Fibroblast of villous mesenchyme (primary cell): ENCODE data around the gene PGRMC1. TPM values are rescaled to one million over a fixed set of nuclear protein-coding genes. Genes with fewer than 3 reads are reported as not detected.

Experiments
- DNase-seq: peaks from one replicate; pipeline ENCODE4 v3.0.0-alpha.2; 2010; ENCODE audit warnings: low read depth
- H3K4me3 ChIP-seq: 2 replicates; pipeline ENCODE4 v1.5.1; 2011; ENCODE audit warnings: low read depth, mild to moderate bottlenecking, low read length
- total RNA-seq: library from RNA; depleted of rRNA; stranded (reverse); fragments of >200 nt; gene quantifications from 2 replicates; pipeline ENCODE4 v1.2.3, GENCODE V29; 2012
- TF ChIP-seq, protein P1 (sequence below): IDR thresholded peaks from 2 replicates; pipeline ENCODE4 v1.5.1; 2012; ENCODE audit warnings: low read depth, mild to moderate bottlenecking, low read length; ENCODE audit not compliant: insufficient read depth

PGRMC1 gene
- total RNA-seq, 1 donor, result 202 TPM

DNA sequence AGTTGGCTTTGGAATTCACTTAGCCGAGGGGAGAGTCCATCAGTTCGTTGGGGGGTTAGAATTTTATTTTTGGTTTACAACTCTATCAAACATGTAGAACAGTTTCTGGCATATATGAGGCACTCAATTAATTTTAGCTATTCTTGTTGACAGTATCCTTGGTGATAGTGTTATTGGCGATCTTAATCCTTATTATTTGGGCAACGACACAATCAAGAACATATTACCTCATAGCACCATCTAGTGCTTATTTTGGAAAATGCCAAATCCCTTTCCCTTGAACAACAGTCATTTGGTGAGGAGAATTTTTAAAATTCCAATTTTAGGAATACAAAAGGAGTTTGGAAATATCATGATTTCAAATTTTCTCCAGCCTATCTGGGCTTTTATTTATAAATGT, 17.9 kb upstream of the PGRMC1 start:
- H3K4me3 ChIP-seq, result no peak overlapping the region
- TF ChIP-seq, protein P1, sequence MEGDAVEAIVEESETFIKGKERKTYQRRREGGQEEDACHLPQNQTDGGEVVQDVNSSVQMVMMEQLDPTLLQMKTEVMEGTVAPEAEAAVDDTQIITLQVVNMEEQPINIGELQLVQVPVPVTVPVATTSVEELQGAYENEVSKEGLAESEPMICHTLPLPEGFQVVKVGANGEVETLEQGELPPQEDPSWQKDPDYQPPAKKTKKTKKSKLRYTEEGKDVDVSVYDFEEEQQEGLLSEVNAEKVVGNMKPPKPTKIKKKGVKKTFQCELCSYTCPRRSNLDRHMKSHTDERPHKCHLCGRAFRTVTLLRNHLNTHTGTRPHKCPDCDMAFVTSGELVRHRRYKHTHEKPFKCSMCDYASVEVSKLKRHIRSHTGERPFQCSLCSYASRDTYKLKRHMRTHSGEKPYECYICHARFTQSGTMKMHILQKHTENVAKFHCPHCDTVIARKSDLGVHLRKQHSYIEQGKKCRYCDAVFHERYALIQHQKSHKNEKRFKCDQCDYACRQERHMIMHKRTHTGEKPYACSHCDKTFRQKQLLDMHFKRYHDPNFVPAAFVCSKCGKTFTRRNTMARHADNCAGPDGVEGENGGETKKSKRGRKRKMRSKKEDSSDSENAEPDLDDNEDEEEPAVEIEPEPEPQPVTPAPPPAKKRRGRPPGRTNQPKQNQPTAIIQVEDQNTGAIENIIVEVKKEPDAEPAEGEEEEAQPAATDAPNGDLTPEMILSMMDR, result peak; percentile 30
- DNase-seq, result no peak

DNA sequence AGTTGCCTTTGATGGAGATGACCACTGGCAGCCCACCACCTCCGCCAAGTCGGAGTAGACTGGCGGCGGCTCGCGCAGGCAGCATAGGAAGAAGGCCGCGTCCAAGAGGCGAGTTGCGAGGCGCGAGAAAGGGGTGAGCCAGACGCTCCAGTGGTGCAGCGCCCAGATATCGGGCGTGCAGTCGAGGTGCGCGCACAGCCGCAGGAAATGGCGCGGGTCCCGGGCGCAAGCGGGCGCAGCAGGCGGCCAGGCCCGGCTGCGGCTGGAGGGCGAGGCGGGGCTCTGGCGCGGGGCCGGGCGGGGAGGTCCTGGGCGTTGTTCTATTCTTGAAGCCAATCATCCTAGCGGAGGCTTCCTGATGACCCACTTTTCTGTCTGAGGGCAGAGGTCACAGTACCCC, 13.2 kb upstream of the PGRMC1 start:
- DNase-seq, result no peak
- H3K4me3 ChIP-seq, result no peak overlapping the region
- TF ChIP-seq, protein P1, result no peak

DNA sequence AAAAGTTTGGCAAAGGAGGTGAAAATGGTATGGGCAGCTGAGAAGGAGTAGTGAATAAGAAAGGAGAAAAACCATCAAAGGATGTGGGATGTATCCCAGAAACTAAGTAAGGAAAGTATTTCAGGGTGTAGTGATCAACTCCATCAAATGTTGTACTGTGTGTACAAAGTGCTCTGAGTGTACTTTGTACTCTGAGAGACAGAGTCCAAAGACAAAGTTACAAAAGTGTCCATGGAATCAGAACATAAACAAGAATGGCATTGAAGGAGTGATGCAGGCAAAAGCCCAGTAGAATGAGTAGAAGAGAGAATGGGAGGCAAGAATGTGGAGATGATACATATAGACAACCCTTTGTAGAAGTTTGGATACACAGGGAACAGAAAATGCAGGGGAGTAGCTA, 12.3 kb upstream of the PGRMC1 start:
- no peak overlapping the region for H3K4me3 ChIP-seq
- TF ChIP-seq, protein P1, result no peak
- no peak for DNase-seq

- no peak for DNase-seq
These were observed 9.6 kb upstream of the PGRMC1 start for GRCh38 chrX:119226446-119226845.

GRCh38 chrX:119228512-119229252, 7.4 kb upstream of the PGRMC1 start:
- TF ChIP-seq, protein P1, result no peak
- DNase-seq, result peak; percentile 59
- no peak overlapping the region for H3K4me3 ChIP-seq

More at GRCh38 chrX:119226446-119226845, 9.6 kb upstream of the PGRMC1 start:
- no peak overlapping the region for H3K4me3 ChIP-seq
- TF ChIP-seq, protein P1, result no peak

DNA sequence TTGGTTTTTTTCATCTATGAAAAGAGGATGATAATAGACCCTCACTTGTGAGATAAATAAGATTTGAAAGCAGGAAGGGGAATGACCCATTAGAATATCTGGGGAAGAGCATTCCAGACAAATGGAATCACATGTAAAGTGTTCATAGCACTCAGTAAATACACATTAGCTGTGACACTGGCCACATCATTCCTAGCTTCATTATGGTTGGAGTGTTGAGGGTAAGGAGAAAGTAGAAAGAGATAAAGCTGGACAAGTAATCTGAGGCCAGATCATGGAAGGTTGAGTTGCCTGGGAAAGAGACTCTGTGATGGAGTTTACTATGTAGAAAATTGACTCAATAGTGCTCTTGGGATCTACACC, 6.9 kb upstream of the PGRMC1 start:
- no peak for DNase-seq
- no peak overlapping the region for H3K4me3 ChIP-seq
- TF ChIP-seq, protein P1, result no peak

GRCh38 chrX:119230850-119231249, 5.2 kb upstream of the PGRMC1 start:
- TF ChIP-seq, protein P1, result no peak
- no peak for DNase-seq
- no peak overlapping the region for H3K4me3 ChIP-seq
